HFFc6 (cell line): ENCODE measurements around the gene MYRFL. TPM values are rescaled to one million over a fixed set of nuclear protein-coding genes. Genes with fewer than 3 reads are reported as not detected.
"Not testable (repeated sequence)": the region's sequence is repeated elsewhere in the genome, so short reads cannot be mapped to it uniquely, and the experiment has no call there.

Source experiments
- DNase-seq: peaks from one replicate; pipeline ENCODE4 v3.0.0-alpha.2; 2018
- H3K27ac Mint-ChIP-seq: 2 replicates; pipeline ENCODE4 v1.8.0; 2020; ENCODE audit warnings: mild to moderate bottlenecking, mixed read lengths
- H3K27me3 Mint-ChIP-seq: 2 replicates; pipeline ENCODE4 v1.8.0; 2021; ENCODE audit warnings: mild to moderate bottlenecking, moderate library complexity, mixed read lengths; ENCODE audit not compliant: insufficient read depth
- H3K36me3 Mint-ChIP-seq: 2 replicates; pipeline ENCODE4 v1.8.0; 2021; ENCODE audit warnings: low read depth, mixed read lengths
- H3K4me1 Mint-ChIP-seq: 2 replicates; pipeline ENCODE4 v1.8.0; 2020; ENCODE audit warnings: low read depth, mixed read lengths
- H3K4me3 Mint-ChIP-seq: 2 replicates; pipeline ENCODE4 v1.8.0; 2020; ENCODE audit warnings: mild to moderate bottlenecking, moderate library complexity, mixed read lengths
- H3K9me3 Mint-ChIP-seq: 2 replicates; pipeline ENCODE4 v1.8.0; 2020; ENCODE audit warnings: mild to moderate bottlenecking, mixed read lengths
- CTCF ChIP-seq: fragments of 200-600 bp; sonication (generic); IDR thresholded peaks from 2 replicates; pipeline ENCODE4 v1.5.0; 2021; ENCODE audit warnings: antibody characterized with exemption, mild to moderate bottlenecking
- long read RNA-seq: library from polyadenylated mRNA; unstranded; transcript quantifications from one replicate; pipeline ENCODE4 v2.0.0, GENCODE V29; 2019
- total RNA-seq, 6 experiments: library from RNA; stranded (reverse); fragmentation: NEBNext Ultra II Directional; extraction: Animal tissue kit (Norgen Biotek cat#: 25700); gene quantifications; 2 replicates in 1 of 6; 3 replicates in 5 of 6; pipeline ENCODE4 v1.2.3, GENCODE V29; 2021

MYRFL gene
- total RNA-seq: not detected
- long read RNA-seq: 0 reads

- Mint-ChIP-seq H3K4me1 (peaks cover 7% of the 10 kb centered on the region; the same call in 1 of the 2 replicates), H3K4me3 (no peak within 1 kb of the TSS), H3K27ac (no peak within 1 kb of the TSS), H3K9me3 (no peaks in the 10 kb centered on the region), H3K36me3 (no peaks in the 10 kb centered on the region), H3K27me3 (peaks cover 2% of the 10 kb centered on the region; the same call in 1 of the 2 replicates)
- no peak for DNase-seq
- no peak for TF ChIP-seq CTCF
These were observed at the start of gene MYRFL for GRCh38 chr12:69824966-69825560. TSS of gene MYRFL (plus strand) at chr12:69825227. CDS start at chr12:69825518, 291 bp downstream.

- no peak overlapping the region for H3K27ac Mint-ChIP-seq
- no peaks in the 10 kb centered on the region for H3K36me3 Mint-ChIP-seq
- H3K9me3 Mint-ChIP-seq: peaks cover 5% of the 10 kb centered on the region
- no peak overlapping the region for H3K4me3 Mint-ChIP-seq
- DNase-seq: peak; percentile 27
- H3K27me3 Mint-ChIP-seq: no peaks in the 10 kb centered on the region
- TF ChIP-seq CTCF: peak; percentile 73
- H3K4me1 Mint-ChIP-seq: no peaks in the 10 kb centered on the region
These were observed 45.1 kb upstream of the MYRFL start for GRCh38 chr12:69779928-69780327.

GRCh38 chr12:69783365-69783764 lies 41.7 kb upstream of the MYRFL start:
- no peak overlapping the region for H3K27ac Mint-ChIP-seq
- no peak for TF ChIP-seq CTCF
- no peaks in the 10 kb centered on the region for H3K4me1 Mint-ChIP-seq
- peaks cover 5% of the 10 kb centered on the region for H3K9me3 Mint-ChIP-seq
- no peak overlapping the region for H3K4me3 Mint-ChIP-seq
- H3K36me3 Mint-ChIP-seq: no peaks in the 10 kb centered on the region
- no peak for DNase-seq
- H3K27me3 Mint-ChIP-seq: no peaks in the 10 kb centered on the region

- peaks cover 1% of the 10 kb centered on the region; the same call in 1 of the 2 replicates for H3K27me3 Mint-ChIP-seq
- H3K9me3 Mint-ChIP-seq: peaks cover 20% of the 10 kb centered on the region
- peaks cover 5% of the 10 kb centered on the region; the same call in 1 of the 2 replicates for H3K36me3 Mint-ChIP-seq
These were observed 35.7 kb upstream of the MYRFL start for GRCh38 chr12:69789351-69789750.

GRCh38 chr12:69792533-69792932 lies 32.5 kb upstream of the MYRFL start:
- peaks cover 5% of the 10 kb centered on the region; the same call in 1 of the 2 replicates for H3K36me3 Mint-ChIP-seq
- no peak for DNase-seq
- H3K4me1 Mint-ChIP-seq: no peaks in the 10 kb centered on the region
- no peak for TF ChIP-seq CTCF
- no peak overlapping the region for H3K4me3 Mint-ChIP-seq
- peaks cover 20% of the 10 kb centered on the region for H3K9me3 Mint-ChIP-seq
- no peak overlapping the region for H3K27ac Mint-ChIP-seq
- peaks cover 1% of the 10 kb centered on the region; the same call in 1 of the 2 replicates for H3K27me3 Mint-ChIP-seq

More at GRCh38 chr12:69789351-69789750, 35.7 kb upstream of the MYRFL start:
- no peak for DNase-seq
- no peak for TF ChIP-seq CTCF
- Mint-ChIP-seq H3K4me1 (no peaks in the 10 kb centered on the region), H3K27ac (no peak overlapping the region), H3K4me3 (no peak overlapping the region)

GRCh38 chr12:69807101-69807897 lies 17.7 kb upstream of the MYRFL start:
- not testable (repeated sequence) for H3K4me1 Mint-ChIP-seq, H3K27ac Mint-ChIP-seq, DNase-seq, H3K27me3 Mint-ChIP-seq, H3K4me3 Mint-ChIP-seq, H3K36me3 Mint-ChIP-seq
- peaks cover 24% of the 10 kb centered on the region for H3K9me3 Mint-ChIP-seq
